Gastrocnemius medialis (tissue), 4 donors: ENCODE measurements around the gene ZFR.
A peak's percentile ranks its signal among the peaks of the same experiment; 100 is the strongest.

ENCODE experiments used
- POLR2A ChIP-seq, 2 donors: fragments of 450-650 bp; IDR thresholded peaks; one replicate each; pipeline ENCODE4 v1.6.1; 2017; ENCODE audit warnings: antibody characterized with exemption in 2 of 2, mild to moderate bottlenecking in 2 of 2, moderate library complexity in 2 of 2
- TF ChIP-seq, protein P1 (sequence below), 5 experiments: fragments of 450-650 bp in 3 of 5; fragments of 200-600 bp in 2 of 5; sonication (generic) in 2 of 5; IDR thresholded peaks in 4 of 5; conservative IDR thresholded peaks in 1 of 5; 1 replicate in 4 of 5; 2 replicates in 1 of 5; pipeline ENCODE4 v1.5.1; 2016 to 2019; ENCODE audit warnings: antibody characterized with exemption in 5 of 5, mild to moderate bottlenecking in 3 of 5, moderate library complexity in 3 of 5

DNA sequence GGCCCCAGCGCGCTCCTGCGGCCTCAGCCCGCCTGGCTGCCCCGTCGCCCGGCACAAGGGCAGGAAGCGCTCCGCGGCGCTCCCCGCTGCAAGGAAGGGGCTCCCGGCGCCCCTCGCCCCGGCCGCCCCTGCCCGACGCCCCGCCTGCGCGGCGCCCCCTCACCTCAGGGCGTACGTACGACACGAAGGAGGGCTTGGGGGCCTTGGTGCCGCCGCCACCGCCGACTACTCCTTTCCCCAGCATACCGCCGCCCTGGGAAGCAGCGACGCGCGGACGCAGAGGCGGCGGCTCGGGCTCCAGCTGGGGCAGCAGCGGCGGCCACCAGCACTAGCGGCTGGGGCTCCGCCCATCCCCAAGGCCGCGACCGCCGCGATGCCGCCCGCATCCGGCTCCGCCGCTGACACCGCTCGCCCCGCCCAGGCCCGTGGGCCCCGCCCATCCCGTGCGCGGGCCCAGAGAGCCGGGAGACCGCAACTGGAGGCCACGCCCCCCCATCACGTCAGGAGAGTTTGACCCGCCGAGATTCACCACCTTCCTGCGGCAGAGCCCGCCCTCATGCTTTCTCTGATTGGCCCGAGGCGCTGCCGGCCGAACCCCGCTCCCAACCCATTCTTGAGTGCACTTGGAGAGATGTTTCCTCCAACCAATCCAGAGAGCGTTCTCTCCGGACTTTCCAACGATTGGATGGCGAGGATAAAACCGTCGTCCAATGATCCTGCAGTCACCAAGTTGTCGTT, 131.8 kb downstream of the ZFR start, which contains the start of gene MTMR12:
- TF ChIP-seq POLR2A (IDR thresholded peaks at IDR 0.05): peak; percentile 88 to 91
- TF ChIP-seq, protein P1, sequence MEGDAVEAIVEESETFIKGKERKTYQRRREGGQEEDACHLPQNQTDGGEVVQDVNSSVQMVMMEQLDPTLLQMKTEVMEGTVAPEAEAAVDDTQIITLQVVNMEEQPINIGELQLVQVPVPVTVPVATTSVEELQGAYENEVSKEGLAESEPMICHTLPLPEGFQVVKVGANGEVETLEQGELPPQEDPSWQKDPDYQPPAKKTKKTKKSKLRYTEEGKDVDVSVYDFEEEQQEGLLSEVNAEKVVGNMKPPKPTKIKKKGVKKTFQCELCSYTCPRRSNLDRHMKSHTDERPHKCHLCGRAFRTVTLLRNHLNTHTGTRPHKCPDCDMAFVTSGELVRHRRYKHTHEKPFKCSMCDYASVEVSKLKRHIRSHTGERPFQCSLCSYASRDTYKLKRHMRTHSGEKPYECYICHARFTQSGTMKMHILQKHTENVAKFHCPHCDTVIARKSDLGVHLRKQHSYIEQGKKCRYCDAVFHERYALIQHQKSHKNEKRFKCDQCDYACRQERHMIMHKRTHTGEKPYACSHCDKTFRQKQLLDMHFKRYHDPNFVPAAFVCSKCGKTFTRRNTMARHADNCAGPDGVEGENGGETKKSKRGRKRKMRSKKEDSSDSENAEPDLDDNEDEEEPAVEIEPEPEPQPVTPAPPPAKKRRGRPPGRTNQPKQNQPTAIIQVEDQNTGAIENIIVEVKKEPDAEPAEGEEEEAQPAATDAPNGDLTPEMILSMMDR (IDR thresholded peaks at IDR 0.05 in 4 of 5, conservative IDR thresholded peaks at IDR 0.05 in 1 of 5): no peak
